ENCODE measurements around the gene BRF1. TPM values are rescaled to one million over a fixed set of nuclear protein-coding genes. Genes with fewer than 3 reads are reported as not detected.

The BRF1 gene
- total and polyA plus RNA-seq, 4 donors, result 49.3 to 77.9 (median 62.3) TPM

DNA sequence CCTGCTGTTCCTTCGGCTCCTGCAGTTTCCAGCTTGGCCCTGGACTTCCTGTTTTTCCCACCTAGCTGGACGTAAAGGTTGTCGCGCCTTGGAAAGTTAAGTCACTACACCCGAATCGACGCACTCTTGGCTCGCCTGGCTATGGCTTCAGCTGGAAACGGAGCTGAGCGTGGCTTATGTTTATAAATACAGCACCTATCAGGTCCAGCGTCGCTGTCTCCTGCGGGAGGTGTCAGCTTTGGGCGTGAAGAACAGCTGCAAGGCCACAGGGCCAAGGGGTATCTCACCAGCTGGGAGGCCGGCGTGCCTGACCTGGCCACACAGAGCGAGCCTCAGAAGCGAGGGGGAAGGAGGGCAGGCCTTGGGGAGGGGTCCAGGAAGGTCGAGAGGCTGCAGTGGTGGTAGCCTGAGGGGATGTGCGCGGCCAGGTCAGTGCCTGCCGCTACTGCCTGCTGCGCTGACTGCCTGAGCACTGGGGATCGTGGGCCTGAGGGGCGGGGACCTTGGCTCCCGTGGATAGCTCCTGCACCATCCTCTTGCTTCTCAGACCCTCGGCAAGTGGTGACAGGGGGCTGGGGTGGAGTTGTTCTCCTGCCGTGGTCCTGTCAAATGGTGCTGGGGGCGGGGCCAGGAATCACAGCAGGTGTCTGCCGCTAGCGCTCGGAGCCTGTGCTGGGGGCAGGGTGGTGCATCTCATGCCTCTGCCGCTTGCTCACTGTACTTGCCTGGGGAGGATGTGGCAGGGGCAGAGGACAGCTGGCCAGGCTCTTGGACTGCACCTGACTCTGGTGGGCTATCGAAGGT, 26.3 kb upstream of the BRF1 start:
- Histone ChIP-seq H3K9me3 (ENCODE audit: control insufficient read depth, insufficient read depth, low read length) (peaks cover 1% of the 10 kb centered on the region), H3K4me3 (ENCODE audit: low read depth, low read length) (no peak overlapping the region), H3K36me3 (ENCODE audit: control insufficient read depth, insufficient read depth, low read length) (peaks cover 62% of the 10 kb centered on the region), H3K27me3 (ENCODE audit: control insufficient read depth, insufficient read depth, low read length) (no peaks in the 10 kb centered on the region), H3K27ac (ENCODE audit: low read depth, low read length) (no peak overlapping the region), H3K4me1 (ENCODE audit: control insufficient read depth, insufficient read depth, low read length) (peaks cover 79% of the 10 kb centered on the region)
- DNase-seq (ENCODE audit: low read depth in 4 of 6, low spot score in 6 of 6), result no peak
- 64% methylated on average over 34 of the region's 34 CpGs for WGBS (ENCODE audit: insufficient coverage)

- Histone ChIP-seq H3K9me3 (ENCODE audit: control insufficient read depth, insufficient read depth, low read length) (peaks cover under 1% of the 10 kb centered on the region), H3K27ac (ENCODE audit: low read depth, low read length) (no peak overlapping the region), H3K36me3 (ENCODE audit: control insufficient read depth, insufficient read depth, low read length) (peaks cover 62% of the 10 kb centered on the region), H3K4me1 (ENCODE audit: control insufficient read depth, insufficient read depth, low read length) (peaks cover 79% of the 10 kb centered on the region), H3K4me3 (ENCODE audit: low read depth, low read length) (no peak overlapping the region), H3K27me3 (ENCODE audit: control insufficient read depth, insufficient read depth, low read length) (no peaks in the 10 kb centered on the region)
- 78% methylated on average over 8 of the region's 9 CpGs for WGBS (ENCODE audit: insufficient coverage)
- DNase-seq (ENCODE audit: low read depth in 4 of 6, low spot score in 6 of 6), result no peak
Measured at GRCh38 chr14:105326568-105326867, 25.7 kb upstream of the BRF1 start.

- peaks cover 77% of the 10 kb centered on the region for H3K4me1 ChIP-seq (ENCODE audit: control insufficient read depth, insufficient read depth, low read length)
- H3K4me3 ChIP-seq (ENCODE audit: low read depth, low read length), result no peak overlapping the region
- DNase-seq (ENCODE audit: low read depth in 4 of 6, low spot score in 6 of 6), result no peak
- peaks cover 62% of the 10 kb centered on the region for H3K36me3 ChIP-seq (ENCODE audit: control insufficient read depth, insufficient read depth, low read length)
- H3K27ac ChIP-seq (ENCODE audit: low read depth, low read length), result no peak overlapping the region
- no peaks in the 10 kb centered on the region for H3K27me3 ChIP-seq (ENCODE audit: control insufficient read depth, insufficient read depth, low read length)
- H3K9me3 ChIP-seq (ENCODE audit: control insufficient read depth, insufficient read depth, low read length), result no peaks in the 10 kb centered on the region
- 78% methylated on average over 27 of the region's 27 CpGs for WGBS (ENCODE audit: insufficient coverage)
Measured at GRCh38 chr14:105325716-105326567, 25.1 kb upstream of the BRF1 start.

DNA sequence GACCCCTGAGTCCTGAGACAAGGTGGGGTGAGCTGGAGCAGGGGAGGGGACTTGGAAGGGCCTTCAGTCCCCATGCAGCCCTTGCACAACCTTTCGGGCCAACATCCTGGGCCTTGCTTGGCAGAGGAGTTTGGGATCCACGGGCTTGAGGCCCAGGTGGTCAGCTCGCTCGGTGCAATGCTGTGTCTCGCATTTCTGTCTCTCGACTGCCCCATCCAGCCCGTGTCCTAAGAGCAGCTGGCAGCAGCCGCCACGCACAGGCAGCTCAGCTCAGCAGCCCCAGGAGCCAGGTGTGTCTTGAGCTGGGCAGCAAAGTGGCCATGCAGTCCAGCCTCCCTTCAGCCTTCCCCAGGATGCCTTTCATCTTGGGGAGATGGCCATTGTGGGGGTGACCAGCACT, 24.5 kb upstream of the BRF1 start:
- H3K9me3 ChIP-seq (ENCODE audit: control insufficient read depth, insufficient read depth, low read length), result no peaks in the 10 kb centered on the region
- DNase-seq (ENCODE audit: low read depth in 4 of 6, low spot score in 6 of 6), result no peak
- H3K36me3 ChIP-seq (ENCODE audit: control insufficient read depth, insufficient read depth, low read length), result peaks cover 58% of the 10 kb centered on the region
- no peak overlapping the region for H3K27ac ChIP-seq (ENCODE audit: low read depth, low read length)
- H3K27me3 ChIP-seq (ENCODE audit: control insufficient read depth, insufficient read depth, low read length), result no peaks in the 10 kb centered on the region
- H3K4me1 ChIP-seq (ENCODE audit: control insufficient read depth, insufficient read depth, low read length), result peaks cover 71% of the 10 kb centered on the region
- no peak overlapping the region for H3K4me3 ChIP-seq (ENCODE audit: low read depth, low read length)
- 57% methylated on average over 9 of the region's 9 CpGs for WGBS (ENCODE audit: insufficient coverage)

DNA sequence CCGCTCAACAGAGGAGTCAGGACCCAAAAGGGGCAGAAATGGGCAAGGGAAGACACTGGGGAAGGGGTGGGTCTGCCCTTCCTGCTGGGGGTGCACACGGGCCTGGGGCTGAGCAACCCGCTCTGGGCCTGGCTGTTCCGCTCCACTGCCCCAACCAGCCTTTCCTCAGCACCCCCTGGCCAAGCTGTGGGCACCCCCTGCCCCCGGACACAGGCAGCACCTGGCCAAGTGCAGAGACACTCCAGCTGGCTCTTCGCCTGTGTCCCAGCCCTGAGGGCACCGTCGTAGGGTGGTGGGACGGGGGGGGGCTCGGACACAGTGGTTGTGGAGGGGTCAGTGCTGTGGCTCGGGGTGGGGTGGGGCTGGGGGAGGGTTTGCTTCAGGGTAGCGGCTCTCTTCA, 24.1 kb upstream of the BRF1 start:
- H3K27ac ChIP-seq (ENCODE audit: low read depth, low read length), result no peak overlapping the region
- H3K4me3 ChIP-seq (ENCODE audit: low read depth, low read length), result no peak overlapping the region
- H3K36me3 ChIP-seq (ENCODE audit: control insufficient read depth, insufficient read depth, low read length), result peaks cover 57% of the 10 kb centered on the region
- no peak for DNase-seq (ENCODE audit: low read depth in 4 of 6, low spot score in 6 of 6)
- H3K9me3 ChIP-seq (ENCODE audit: control insufficient read depth, insufficient read depth, low read length), result no peaks in the 10 kb centered on the region
- no peaks in the 10 kb centered on the region for H3K27me3 ChIP-seq (ENCODE audit: control insufficient read depth, insufficient read depth, low read length)
- 77% methylated on average over 11 of the region's 12 CpGs for WGBS (ENCODE audit: insufficient coverage)
- H3K4me1 ChIP-seq (ENCODE audit: control insufficient read depth, insufficient read depth, low read length), result peaks cover 67% of the 10 kb centered on the region

- WGBS (ENCODE audit: insufficient coverage), result 58% methylated on average over 27 of the region's 30 CpGs
- Histone ChIP-seq H3K27ac (ENCODE audit: low read depth, low read length) (no peak overlapping the region), H3K4me3 (ENCODE audit: low read depth, low read length) (no peak overlapping the region), H3K27me3 (ENCODE audit: control insufficient read depth, insufficient read depth, low read length) (no peaks in the 10 kb centered on the region), H3K9me3 (ENCODE audit: control insufficient read depth, insufficient read depth, low read length) (no peaks in the 10 kb centered on the region), H3K36me3 (ENCODE audit: control insufficient read depth, insufficient read depth, low read length) (peaks cover 50% of the 10 kb centered on the region), H3K4me1 (ENCODE audit: control insufficient read depth, insufficient read depth, low read length) (peaks cover 61% of the 10 kb centered on the region)
- DNase-seq (ENCODE audit: low read depth in 4 of 6, low spot score in 6 of 6), result no peak
Measured at GRCh38 chr14:105324080-105324778, 23.4 kb upstream of the BRF1 start.

GRCh38 chr14:105323663-105324062, 22.9 kb upstream of the BRF1 start:
- Histone ChIP-seq H3K4me3 (ENCODE audit: low read depth, low read length) (no peak overlapping the region), H3K4me1 (ENCODE audit: control insufficient read depth, insufficient read depth, low read length) (peaks cover 56% of the 10 kb centered on the region), H3K27me3 (ENCODE audit: control insufficient read depth, insufficient read depth, low read length) (no peaks in the 10 kb centered on the region), H3K36me3 (ENCODE audit: control insufficient read depth, insufficient read depth, low read length) (peaks cover 50% of the 10 kb centered on the region), H3K9me3 (ENCODE audit: control insufficient read depth, insufficient read depth, low read length) (no peaks in the 10 kb centered on the region), H3K27ac (ENCODE audit: low read depth, low read length) (no peak overlapping the region)
- WGBS (ENCODE audit: insufficient coverage), result 73% methylated on average over 13 of the region's 13 CpGs
- no peak for DNase-seq (ENCODE audit: low read depth in 4 of 6, low spot score in 6 of 6)

DNA sequence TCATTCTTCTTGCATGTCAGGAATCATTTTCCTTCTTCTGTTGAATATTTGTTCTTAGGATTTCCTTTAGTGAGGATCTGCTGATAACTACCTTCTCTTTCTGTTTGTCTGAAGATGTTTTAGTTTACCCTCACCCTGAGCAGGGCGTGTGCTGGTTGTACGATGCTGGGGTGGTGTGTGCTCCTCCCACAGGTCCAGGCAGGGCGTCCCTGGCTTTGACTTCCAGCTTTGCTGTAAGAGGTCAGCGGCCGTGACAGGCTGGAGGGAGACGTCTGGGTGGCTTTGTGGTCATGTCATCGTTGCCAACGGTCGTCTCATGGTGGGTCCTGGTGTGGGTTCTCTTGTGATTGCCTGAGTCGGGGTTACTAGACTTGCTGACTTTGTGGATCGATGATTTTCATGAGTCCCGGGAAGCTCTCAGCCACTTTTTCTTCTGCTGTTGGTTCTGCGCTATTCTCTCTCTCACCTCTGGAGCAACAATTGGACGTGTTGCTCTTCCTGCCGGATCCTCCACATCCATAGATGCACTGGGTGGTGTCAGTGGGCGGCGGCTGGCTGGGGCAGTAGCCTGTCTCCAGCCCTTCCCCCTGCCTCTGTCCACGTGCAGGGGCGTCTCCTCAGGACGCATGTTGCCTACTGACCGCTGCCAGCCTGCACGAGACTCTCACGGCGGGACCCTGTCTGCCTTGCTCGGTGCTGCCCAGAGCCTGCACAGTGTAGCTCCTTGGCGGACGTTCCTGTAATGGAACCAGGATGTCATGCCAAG, 22.2 kb upstream of the BRF1 start:
- H3K27ac ChIP-seq (ENCODE audit: low read depth, low read length), result no peak overlapping the region
- DNase-seq (ENCODE audit: low read depth in 4 of 6, low spot score in 6 of 6), result no peak

GRCh38 chr14:105317546-105317945, 16.7 kb upstream of the BRF1 start:
- Histone ChIP-seq H3K9me3 (ENCODE audit: control insufficient read depth, insufficient read depth, low read length) (no peaks in the 10 kb centered on the region), H3K4me3 (ENCODE audit: low read depth, low read length) (no peak overlapping the region), H3K27me3 (ENCODE audit: control insufficient read depth, insufficient read depth, low read length) (no peaks in the 10 kb centered on the region), H3K4me1 (ENCODE audit: control insufficient read depth, insufficient read depth, low read length) (peaks cover 46% of the 10 kb centered on the region), H3K27ac (ENCODE audit: low read depth, low read length) (no peak overlapping the region), H3K36me3 (ENCODE audit: control insufficient read depth, insufficient read depth, low read length) (peaks cover 8% of the 10 kb centered on the region)
- 45% methylated on average over 11 of the region's 11 CpGs for WGBS (ENCODE audit: insufficient coverage)
- DNase-seq (ENCODE audit: low read depth in 4 of 6, low spot score in 6 of 6), result no peak

More for the DNA sequence above, 22.2 kb upstream of the BRF1 start:
- Histone ChIP-seq H3K4me3 (ENCODE audit: low read depth, low read length) (no peak overlapping the region), H3K9me3 (ENCODE audit: control insufficient read depth, insufficient read depth, low read length) (no peaks in the 10 kb centered on the region), H3K4me1 (ENCODE audit: control insufficient read depth, insufficient read depth, low read length) (peaks cover 52% of the 10 kb centered on the region), H3K36me3 (ENCODE audit: control insufficient read depth, insufficient read depth, low read length) (peaks cover 45% of the 10 kb centered on the region), H3K27me3 (ENCODE audit: control insufficient read depth, insufficient read depth, low read length) (no peaks in the 10 kb centered on the region)
- WGBS (ENCODE audit: insufficient coverage), result 76% methylated on average over 25 of the region's 27 CpGs
